Heart right ventricle (tissue), 16 donors: ENCODE data around the gene TBC1D14. TPM values are rescaled to one million over a fixed set of nuclear protein-coding genes. Genes with fewer than 3 reads are reported as not detected.
"Not testable (repeated sequence)": the region's sequence is repeated elsewhere in the genome, so short reads cannot be mapped to it uniquely, and the experiment has no call there.

ENCODE experiments used
- ATAC-seq, 8 donors: fragments of 200-7000 bp; cut with Tn5 transposase; one replicate each; pipeline ENCODE4 v1.9.1; 2020; ENCODE audit warnings: mild to moderate bottlenecking in 8 of 8, moderate library complexity in 8 of 8, moderate number of reproducible peaks in 1 of 8
- DNase-seq, 2 donors: peaks; one replicate each; pipeline ENCODE4 v3.0.0-alpha.2; 2020
- H3K27ac ChIP-seq, 10 donors: fragments of 200-600 bp; sonication (generic) in 2 of 10; one replicate each; pipeline versions ENCODE4 v1.5.0 to v1.8.0; 2020 to 2022; ENCODE audit warnings: mild to moderate bottlenecking in 3 of 10
- H3K27me3 ChIP-seq, 7 donors: fragments of 200-600 bp; one replicate each; pipeline ENCODE4 v1.8.0; 2021 to 2022; ENCODE audit warnings: mild to moderate bottlenecking in 2 of 7
- H3K36me3 ChIP-seq, 9 donors: fragments of 200-600 bp; sonication (generic) in 1 of 9; one replicate each; pipeline versions ENCODE4 v1.5.0 to v1.8.0; 2020 to 2022; ENCODE audit warnings: mild to moderate bottlenecking in 2 of 9
- H3K4me1 ChIP-seq, 9 donors: fragments of 200-600 bp; sonication (generic) in 1 of 9; one replicate each; pipeline versions ENCODE4 v1.5.0 to v1.8.0; 2020 to 2022; ENCODE audit warnings: mild to moderate bottlenecking in 4 of 9
- H3K4me3 ChIP-seq, 10 donors: fragments of 200-600 bp; sonication (generic) in 2 of 10; one replicate each; pipeline versions ENCODE4 v1.5.0 to v1.8.0; 2020 to 2022; ENCODE audit warnings: mild to moderate bottlenecking in 7 of 10, moderate library complexity in 2 of 10
- H3K9me3 ChIP-seq, 11 donors: fragments of 200-600 bp in 10 of 11; sonication (generic) in 2 of 11; one replicate each; pipeline versions ENCODE4 v1.5.0 to v1.8.0; 2013 to 2022; ENCODE audit warnings: mild to moderate bottlenecking in 2 of 11, control low read depth in 1 of 11, moderate library complexity in 1 of 11
- WGBS, 2 donors: extraction: QIAGEN DNeasy Blood & Tissue Kit; methylation state at CpG; one replicate each; pipeline ENCODE4 v1.1.7; 2013; ENCODE audit warnings: inconsistent platforms in 1 of 2; 5-methylcytosine and 5-hydroxymethylcytosine counted together
- intact Hi-C, 10 donors: fragments of 100-400 bp; cut with DNase I; formaldehyde crosslinking; loops; one replicate each; pipeline versions ENCODE4 v1.11.1 to v1.14.2; 2022
- polyA plus RNA-seq, 2 donors: library from polyadenylated mRNA; stranded (reverse); fragments of 200-250 nt; gene quantifications; one replicate each; pipeline ENCODE4 v1.2.3, GENCODE V29; 2013
- total RNA-seq, 10 donors: library from RNA; stranded (reverse); fragmentation: NEBNext Ultra II Directional in 3 of 10; extraction: Animal tissue kit (Norgen Biotek cat#: 25700) in 3 of 10; gene quantifications; one replicate each; pipeline versions ENCODE4 v1.2.1 to v1.2.4, GENCODE V29; 2021 to 2023
- TF ChIP-seq, protein P1 (sequence below), 9 donors: fragments of 200-600 bp; sonication (generic) in 2 of 9; IDR thresholded peaks; one replicate each; pipeline versions ENCODE4 v1.5.0 to v1.8.0; 2021 to 2022; ENCODE audit warnings: antibody characterized with exemption in 9 of 9, mild to moderate bottlenecking in 5 of 9, moderate library complexity in 1 of 9
- donor health status: Arrhythmogenic right ventricular cardiomyopathy.
- donor health status: ischemic (EF 13 %, LVEDD 7.1; RV severe dilation, severe dysfunction).
- donor health status: healthy with polysubstance abuse.
- donor health status: DM: no; HTN: yes; CAD: no.
- donor health status: DM: no; HTN: no; CAD: no.
- donor health status: ischemic (EF 25% LVEDD 6.9; RV normal size, moderate dysfunction).
- donor health status: ischemic (EF 25% LVEDD 5.7; RV mildly dilated, moderate dysfunction).
- donor health status: healthy.
- donor health status: DM: yes; HTN: yes; CAD: no.
- donor health status: Ischemic cardiomyopathy.
- donor health status: ischemic (EF 35%, LVEDD 5.7; RV mildly dilated, moderate dysfunction).
- donor health status: nonischemic (EF 11% LVEDD 7.7; RV severe dilation, severe dysfunction).
- donor health status: DM: yes; HTN: yes; CAD: no.
- donor health status: PGD.
- donor health status: ischemic (EF 29% LVEDD 5.4; RV normal size, mild dysfunction).
- donor health status: nonischemic (EF 23%, LVEDD 6.1; RV moderate dilation, normal function).

TBC1D14 gene
- total and polyA plus RNA-seq, 12 donors = 10.5 to 43.7 (median 32.6) TPM

DNA sequence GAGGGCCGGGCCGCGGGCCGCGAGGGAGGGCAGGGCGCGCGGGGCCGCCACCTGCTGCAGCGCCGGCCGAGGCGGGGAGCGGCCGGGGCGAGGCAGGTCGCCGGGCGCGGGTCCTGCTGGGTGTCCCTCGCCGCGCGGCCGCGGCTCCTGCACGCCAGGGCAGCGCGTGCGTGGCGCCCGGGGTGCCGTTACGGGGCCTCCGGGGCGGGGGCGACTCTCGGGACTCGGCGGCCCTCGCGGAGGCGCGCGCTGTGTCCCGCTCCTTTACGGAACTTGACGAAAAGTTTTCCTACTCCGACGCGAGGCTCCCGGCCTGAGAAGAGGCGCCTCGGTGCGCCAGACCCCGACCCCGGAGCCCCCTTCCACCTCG is 329 bp downstream of the TBC1D14 start:
- H3K27ac ChIP-seq = peak overlapping the region; percentile 59 to 100 (median 100)
- peaks cover 16 to 61% (median 41%) of the 10 kb centered on the region in 9 donors for H3K4me1 ChIP-seq
- 0% methylated on average over 45 to 58 of the region's 58 CpGs for WGBS, 2 donors
- peaks cover 0 to 6% (median 0%) of the 10 kb centered on the region in 7 donors for H3K27me3 ChIP-seq
- DNase-seq = peak in 1 of 2 donors; percentile 43
- H3K4me3 ChIP-seq = peak overlapping the region; percentile 76 to 99 (median 88)
- H3K36me3 ChIP-seq = no peaks in the 10 kb centered on the region
- ATAC-seq = peak in 3 of 8 donors; percentile 0 to 5 (median 2)
- TF ChIP-seq, protein P1, sequence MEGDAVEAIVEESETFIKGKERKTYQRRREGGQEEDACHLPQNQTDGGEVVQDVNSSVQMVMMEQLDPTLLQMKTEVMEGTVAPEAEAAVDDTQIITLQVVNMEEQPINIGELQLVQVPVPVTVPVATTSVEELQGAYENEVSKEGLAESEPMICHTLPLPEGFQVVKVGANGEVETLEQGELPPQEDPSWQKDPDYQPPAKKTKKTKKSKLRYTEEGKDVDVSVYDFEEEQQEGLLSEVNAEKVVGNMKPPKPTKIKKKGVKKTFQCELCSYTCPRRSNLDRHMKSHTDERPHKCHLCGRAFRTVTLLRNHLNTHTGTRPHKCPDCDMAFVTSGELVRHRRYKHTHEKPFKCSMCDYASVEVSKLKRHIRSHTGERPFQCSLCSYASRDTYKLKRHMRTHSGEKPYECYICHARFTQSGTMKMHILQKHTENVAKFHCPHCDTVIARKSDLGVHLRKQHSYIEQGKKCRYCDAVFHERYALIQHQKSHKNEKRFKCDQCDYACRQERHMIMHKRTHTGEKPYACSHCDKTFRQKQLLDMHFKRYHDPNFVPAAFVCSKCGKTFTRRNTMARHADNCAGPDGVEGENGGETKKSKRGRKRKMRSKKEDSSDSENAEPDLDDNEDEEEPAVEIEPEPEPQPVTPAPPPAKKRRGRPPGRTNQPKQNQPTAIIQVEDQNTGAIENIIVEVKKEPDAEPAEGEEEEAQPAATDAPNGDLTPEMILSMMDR (IDR thresholded peaks at IDR 0.05) = no peak
- H3K9me3 ChIP-seq = no peaks in the 10 kb centered on the region
- intact Hi-C loops = loop anchor here in 8 of 10 donors (1.0 to 10.0 kb wide), 7 partner anchors 57 to 165 kb away; partner anchors contain the start of genes GRPEL1 (in 3 of the 8) and TADA2B (in 1 of the 8)

DNA sequence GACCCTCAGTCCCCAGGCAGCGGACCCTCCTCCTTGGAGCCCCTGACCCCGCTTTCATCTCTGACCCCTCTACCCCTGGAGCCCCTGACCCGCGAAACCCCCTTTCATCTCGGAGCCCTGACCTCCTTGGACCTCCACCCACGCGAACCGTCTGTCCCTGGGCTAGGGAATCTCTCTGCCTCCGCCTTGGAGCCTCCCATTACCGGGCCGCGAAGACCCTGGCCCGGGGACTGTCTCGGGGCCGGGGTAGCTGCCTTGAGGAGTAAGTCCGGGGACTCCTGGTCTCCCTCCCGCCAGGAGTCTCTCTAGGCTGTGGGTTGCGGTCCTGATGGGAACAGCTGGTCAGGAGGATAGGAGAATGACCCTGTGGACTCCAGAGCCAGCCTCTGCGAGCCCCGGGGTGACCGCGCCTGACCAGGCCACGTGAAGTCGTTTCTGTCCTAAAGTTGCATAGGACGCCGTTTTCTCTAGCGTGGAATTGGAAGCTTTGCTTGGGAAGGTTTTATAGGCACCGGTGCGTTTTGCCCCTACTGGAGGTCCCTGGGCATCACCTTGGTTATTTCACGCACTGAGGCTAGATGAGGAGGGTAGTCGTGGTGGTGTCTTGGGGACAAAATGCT is 824 bp downstream of the TBC1D14 start:
- 25 to 32% methylated on average over 31 of the region's 31 CpGs for WGBS, 2 donors
- Histone ChIP-seq H3K27me3 (peaks cover 0 to 6% (median 0%) of the 10 kb centered on the region in 7 donors), H3K27ac (peak overlapping the region in 8 of 10 donors; percentile 22 to 100 (median 78)), H3K36me3 (no peaks in the 10 kb centered on the region), H3K4me1 (peaks cover 16 to 66% (median 41%) of the 10 kb centered on the region in 9 donors), H3K9me3 (no peaks in the 10 kb centered on the region), H3K4me3 (peak overlapping the region; percentile 76 to 99 (median 88))
- ATAC-seq = peak in 1 of 8 donors; percentile 3
- TF ChIP-seq, protein P1 (IDR thresholded peaks at IDR 0.05) = peak in 1 of 9 donors; percentile 8
- DNase-seq = no peak
- intact Hi-C loops = loop anchor here in 2 of 10 donors (5.0 kb wide), 2 partner anchors 57 to 77 kb away; no protein-coding TSS in a partner anchor

DNA sequence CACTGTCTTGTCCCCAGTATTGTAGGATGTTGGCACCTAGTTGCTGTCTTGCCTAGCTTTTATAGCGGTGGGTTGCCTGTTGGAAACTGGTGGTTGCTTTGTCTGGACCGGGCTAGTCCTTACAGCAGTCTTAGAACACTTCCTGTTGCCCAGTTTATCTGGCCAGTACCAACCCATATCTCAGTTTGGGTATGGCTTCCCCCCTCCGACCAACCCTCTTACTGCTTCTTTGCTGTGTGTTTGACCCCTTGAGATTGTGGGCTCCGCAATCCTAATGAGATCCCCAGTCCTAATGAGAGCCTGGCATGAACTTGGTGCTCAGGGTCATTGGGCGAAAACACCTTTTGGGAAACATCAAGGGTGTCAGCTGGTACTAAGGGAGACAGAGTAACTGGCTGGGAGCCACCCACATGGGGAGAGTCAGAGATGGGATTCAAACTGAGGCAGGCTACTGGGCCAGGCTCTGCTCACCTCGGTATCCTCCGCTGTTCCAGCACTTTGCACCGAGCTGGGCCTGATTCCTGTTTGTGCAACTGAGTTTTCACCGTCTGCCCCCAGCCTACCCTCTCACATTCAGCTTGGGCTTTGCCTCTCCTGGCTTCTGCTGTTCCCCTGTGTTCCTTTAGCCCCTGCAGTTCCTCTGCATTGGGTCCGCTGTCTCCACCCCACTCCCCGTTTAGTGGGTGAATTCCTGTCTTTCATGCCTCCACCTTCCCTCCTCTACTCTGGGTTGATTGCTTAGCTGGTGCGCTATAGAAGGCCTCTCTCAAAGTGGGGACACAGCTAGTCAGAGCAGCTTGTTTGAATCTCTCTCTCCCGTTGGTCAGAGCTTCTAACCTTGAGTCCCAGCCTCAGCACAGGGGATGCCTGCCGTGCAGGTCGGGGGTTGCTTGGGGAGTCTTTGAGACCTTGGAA is 1.6 kb downstream of the TBC1D14 start:
- Histone ChIP-seq H3K27ac (peak overlapping the region in 7 of 10 donors; percentile 22 to 100 (median 98)), H3K36me3 (no peaks in the 10 kb centered on the region), H3K4me3 (peak overlapping the region in 8 of 10 donors; percentile 82 to 99 (median 90)), H3K9me3 (no peaks in the 10 kb centered on the region), H3K27me3 (peaks cover 0 to 6% (median 0%) of the 10 kb centered on the region in 7 donors), H3K4me1 (peaks cover 16 to 74% (median 48%) of the 10 kb centered on the region in 9 donors)
- intact Hi-C loops = loop anchor here in 2 of 10 donors (5.0 kb wide), 2 partner anchors 56 to 76 kb away; no protein-coding TSS in a partner anchor
- TF ChIP-seq, protein P1 (IDR thresholded peaks at IDR 0.05) = no peak
- DNase-seq (no peak), ATAC-seq (no peak)
- WGBS, 2 donors = 92 to 94% methylated on average over 15 of the region's 15 CpGs

DNA sequence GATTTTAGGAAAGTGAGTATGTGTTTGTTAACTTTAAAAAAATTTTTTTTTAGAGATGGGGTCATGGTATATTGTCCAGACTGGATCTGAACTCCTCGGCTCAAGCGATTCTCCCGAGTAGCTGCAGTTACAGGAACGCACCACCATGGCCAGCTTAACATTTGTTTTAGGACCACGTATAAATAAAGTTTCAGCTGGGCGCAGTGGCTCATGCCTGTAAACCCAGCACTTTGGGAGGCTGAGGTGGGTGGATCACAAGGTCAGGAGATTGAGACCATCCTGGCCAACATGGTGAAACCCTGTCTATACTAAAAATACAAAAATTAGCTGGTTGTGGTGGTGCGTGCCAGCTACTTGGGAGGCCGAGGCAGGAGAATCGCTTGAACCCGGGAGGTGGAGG is 2.3 kb downstream of the TBC1D14 start:
- not testable (repeated sequence) for H3K27me3 ChIP-seq, DNase-seq, H3K36me3 ChIP-seq, ATAC-seq, H3K9me3 ChIP-seq
- WGBS, 2 donors = 85 to 87% methylated on average over 10 of the region's 10 CpGs
- peak overlapping the region in 2 of 10 donors; percentile 88 to 96 for H3K4me3 ChIP-seq
- intact Hi-C loops = loop anchor here in 2 of 10 donors (5.0 kb wide), 2 partner anchors 55 to 75 kb away; no protein-coding TSS in a partner anchor
- H3K27ac ChIP-seq = peak overlapping the region in 7 of 10 donors; percentile 17 to 100 (median 56)
- H3K4me1 ChIP-seq = peaks cover 16 to 81% (median 55%) of the 10 kb centered on the region in 9 donors
